GM19025 (cell line): ENCODE data around the gene TRAPPC4.
"Not testable (repeated sequence)": the region's sequence is repeated elsewhere in the genome, so short reads cannot be mapped to it uniquely, and the experiment has no call there.

Experiments used
- ATAC-seq: cut with Tn5 transposase; IDR thresholded peaks from one replicate; pipeline ENCODE4 v1.9.1; 2021; ENCODE audit warnings: mild to moderate bottlenecking, low read depth, moderate library complexity; ENCODE audit not compliant: unreplicated experiment

The TRAPPC4 gene, protein sequence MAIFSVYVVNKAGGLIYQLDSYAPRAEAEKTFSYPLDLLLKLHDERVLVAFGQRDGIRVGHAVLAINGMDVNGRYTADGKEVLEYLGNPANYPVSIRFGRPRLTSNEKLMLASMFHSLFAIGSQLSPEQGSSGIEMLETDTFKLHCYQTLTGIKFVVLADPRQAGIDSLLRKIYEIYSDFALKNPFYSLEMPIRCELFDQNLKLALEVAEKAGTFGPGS

DNA sequence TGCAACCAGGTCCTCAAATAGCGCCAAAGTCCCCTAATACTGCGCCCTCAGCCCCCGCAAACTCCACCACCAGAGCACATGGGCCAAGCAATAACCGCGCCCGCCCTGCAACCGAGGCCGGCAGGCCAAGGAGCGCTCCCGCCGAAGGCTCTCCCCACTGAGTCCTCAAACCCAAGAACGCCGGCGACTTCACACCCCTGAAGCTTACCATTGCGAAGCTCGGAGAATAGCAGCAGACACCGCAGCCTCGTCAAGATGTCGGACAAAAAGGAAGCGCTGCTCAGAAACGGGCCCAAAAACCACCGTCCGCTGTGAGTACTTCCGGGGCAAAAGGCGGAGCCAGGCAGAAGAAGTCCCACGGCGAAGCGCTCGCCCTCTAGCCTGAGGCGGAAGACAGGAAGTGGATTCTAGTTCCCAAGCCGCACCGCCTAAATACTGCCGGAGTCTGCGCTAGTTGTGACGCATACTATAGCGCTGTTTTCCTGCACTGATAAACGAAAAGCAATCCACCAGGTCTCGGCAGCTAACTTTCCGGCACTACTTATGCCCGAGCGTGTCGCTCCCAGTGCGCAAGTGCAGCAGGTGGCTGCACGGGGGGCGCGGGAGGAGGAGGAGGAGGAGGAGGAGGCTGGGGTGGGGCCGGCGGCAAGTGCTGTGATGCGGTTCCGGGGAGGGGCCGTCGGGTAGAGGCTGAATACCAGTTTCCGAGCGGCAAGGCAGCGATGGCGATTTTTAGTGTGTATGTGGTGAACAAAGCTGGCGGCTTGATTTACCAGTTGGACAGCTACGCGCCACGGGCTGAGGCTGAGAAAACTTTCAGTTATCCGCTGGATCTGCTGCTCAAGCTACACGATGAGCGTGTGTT lies at the start of gene TRAPPC4, which contains the start of gene RPS25:
TRAPPC4 (plus strand) TSS at position 693 of the 865 bp plus-strand sequence; CDS start at position 723, 30 bp downstream.
RPS25 (minus strand) TSS at position 270 of the 865 bp plus-strand sequence; CDS start at position 211, 59 bp downstream.
- peak; percentile 86 for ATAC-seq

DNA sequence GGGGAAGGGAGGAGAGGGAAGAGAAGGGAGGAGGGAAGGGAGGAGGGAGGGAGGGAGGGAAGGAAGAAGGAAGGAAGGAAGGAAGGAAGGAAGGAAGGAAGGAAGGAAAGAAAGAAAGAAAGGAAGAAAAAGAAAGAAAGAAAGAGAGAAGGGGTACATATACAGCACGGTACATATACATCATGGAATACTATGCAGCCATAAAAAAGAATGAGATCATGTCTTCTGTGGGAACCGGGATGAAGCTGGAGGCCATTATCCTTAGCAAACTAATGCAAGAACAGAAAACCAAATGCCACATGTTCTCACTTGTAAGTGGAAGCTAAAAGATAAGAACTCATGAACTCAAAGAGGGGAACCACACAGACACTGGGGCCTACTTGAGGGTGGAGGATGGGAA lies 49.1 kb upstream of the TRAPPC4 start:
- ATAC-seq, result not testable (repeated sequence)

DNA sequence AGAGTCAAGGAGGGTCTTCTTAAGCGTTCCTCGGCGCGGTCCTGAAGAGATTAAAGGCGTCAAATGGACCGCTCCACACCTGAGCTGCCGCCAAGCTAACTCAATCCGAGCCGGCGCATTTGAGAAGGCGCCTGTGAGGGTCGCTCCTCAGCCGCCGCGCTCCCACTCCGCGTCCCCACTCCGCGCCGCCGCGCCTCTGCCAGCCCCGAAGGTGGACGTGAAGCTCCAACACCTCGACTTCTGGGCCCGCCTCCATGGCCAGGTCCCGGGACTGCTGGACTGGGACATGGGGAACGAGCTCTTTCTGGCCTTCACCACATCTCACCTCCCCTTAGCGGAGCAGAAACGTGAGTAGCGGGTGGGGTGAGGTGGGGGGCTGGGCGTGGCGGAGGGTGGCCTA lies 46.9 kb upstream of the TRAPPC4 start, which contains the start of gene FOXR1:
FOXR1 (plus strand) TSS at position 116 of the 400 bp plus-strand sequence; CDS start at position 287, 171 bp downstream.
- no peak for ATAC-seq

DNA sequence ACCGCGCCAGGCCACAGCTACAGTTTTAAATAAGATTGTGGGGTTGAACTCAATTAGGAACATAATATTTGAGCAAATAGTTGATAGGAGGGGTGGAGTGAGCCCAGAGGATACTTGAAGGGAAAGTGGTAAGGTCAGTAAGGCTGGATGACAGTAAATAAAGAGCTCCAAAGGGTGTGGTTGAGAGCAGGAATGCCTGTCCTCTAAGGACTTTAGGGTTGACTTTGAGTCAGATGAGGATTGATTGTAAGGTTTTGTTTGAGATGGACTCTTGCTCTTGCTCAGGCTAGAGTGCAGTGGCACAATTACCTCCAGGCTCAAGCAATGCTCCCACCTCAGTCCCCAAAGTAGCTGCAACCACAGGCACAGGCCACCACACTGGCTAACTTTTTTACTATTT lies 44.6 kb upstream of the TRAPPC4 start:
- ATAC-seq, result no peak

DNA sequence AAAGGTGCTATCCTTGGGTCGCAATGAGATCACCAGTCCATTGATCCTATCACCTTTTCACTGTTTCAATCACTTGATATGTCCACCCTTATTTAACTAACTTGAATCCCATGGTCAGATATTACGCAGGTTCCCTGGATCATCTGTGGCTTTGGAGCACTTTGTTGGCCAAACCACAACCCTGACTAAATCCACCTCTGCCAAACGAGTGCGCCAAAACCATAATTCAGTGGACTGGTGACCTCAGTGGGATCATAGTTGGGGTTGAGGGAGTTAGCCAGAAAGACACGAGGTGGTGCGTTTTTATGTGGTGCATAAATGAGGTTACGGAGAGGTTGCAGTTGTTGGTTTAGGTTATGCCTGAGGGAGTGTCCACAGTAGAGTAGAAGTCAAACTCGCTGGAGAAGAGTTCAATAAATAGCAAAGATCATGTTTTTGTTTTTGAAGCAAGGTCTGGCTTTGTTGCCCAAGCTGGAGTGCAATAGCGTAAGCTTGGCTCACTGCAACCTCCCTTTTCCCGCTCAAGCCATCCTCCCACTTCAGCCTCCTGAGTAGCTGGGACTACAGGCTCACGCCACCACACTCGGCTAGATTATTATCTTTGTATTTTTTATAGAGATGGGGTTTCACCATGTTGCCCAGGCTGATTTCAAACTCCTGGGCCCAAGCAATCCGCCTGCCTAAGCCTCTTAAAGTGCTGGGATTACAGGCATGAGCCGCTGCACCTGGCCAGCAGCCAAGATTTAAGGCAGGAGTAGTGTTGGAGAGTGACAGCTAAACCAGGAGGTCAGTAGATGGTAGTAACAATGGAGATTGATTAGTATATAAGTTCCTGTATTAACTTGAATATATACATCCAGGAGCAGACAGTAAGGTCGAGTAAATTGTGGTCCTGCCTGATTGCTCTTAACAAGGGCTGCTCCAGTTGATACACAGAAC lies 42.5 kb upstream of the TRAPPC4 start:
- no peak for ATAC-seq

DNA sequence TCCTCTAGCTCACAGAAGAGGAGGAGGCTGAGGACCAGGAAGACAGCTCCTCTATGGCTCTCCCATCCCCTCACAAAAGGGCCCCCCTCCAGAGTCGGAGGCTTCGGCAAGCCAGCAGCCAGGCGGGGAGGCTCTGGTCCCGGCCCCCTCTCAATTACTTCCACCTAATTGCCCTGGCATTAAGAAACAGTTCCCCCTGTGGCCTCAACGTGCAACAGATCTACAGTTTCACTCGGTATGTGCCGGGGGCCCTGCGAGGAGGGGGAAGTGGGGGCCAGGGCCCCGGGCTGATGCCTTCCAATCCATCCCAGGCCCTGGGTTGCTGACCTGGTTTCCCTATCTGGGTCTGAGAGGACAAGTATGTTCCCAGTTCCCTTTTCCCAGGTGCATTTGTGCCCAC lies 39.1 kb upstream of the TRAPPC4 start:
- ATAC-seq, result no peak

DNA sequence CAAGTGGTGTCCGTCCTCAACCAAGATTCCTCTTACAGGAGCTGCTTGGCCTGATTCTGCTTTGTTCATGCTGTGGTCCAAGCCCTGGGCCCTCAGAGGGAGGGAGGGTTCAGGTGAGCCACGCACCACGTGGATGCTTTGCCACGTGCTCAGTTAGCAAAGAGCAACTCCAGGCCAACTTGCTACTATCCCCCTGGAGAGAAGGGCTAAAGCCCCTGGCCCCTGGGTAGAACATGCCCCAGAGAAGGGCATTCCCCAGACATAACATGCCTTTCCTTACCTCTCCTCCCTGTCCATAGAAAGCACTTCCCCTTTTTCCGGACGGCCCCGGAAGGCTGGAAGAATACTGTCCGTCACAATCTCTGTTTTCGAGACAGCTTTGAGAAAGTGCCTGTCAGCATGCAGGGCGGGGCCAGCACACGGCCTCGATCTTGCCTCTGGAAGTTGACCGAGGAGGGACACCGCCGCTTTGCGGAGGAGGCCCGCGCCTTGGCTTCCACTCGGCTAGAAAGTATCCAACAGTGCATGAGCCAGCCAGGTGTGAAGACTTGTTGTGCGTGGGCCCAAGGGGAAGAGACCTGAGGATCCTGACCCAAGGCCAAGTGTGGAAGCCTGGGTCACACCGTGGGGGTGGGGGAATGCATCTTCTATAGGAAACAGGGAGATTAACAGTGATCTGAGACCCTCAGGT lies 38.2 kb upstream of the TRAPPC4 start:
- ATAC-seq, result no peak

DNA sequence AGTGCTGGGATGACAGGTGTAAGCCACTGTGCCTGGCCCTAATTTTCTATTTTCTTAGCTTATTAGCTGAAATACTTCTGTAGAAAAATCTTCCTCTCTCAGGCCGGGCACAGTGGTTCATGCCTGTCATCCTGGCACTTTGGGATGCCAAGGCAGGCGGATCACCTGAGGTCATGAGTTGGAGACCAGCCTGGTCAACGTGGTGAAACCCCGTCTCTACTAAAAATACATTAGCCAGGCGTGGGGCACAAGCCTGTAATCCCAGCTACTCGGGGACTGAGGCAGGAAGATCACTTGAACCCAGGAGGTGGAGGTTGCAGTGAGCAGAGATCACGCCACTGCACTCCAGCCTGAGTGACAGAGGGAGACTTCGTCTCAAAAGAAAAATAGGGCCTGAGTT lies 34.2 kb upstream of the TRAPPC4 start:
- not testable (repeated sequence) for ATAC-seq

DNA sequence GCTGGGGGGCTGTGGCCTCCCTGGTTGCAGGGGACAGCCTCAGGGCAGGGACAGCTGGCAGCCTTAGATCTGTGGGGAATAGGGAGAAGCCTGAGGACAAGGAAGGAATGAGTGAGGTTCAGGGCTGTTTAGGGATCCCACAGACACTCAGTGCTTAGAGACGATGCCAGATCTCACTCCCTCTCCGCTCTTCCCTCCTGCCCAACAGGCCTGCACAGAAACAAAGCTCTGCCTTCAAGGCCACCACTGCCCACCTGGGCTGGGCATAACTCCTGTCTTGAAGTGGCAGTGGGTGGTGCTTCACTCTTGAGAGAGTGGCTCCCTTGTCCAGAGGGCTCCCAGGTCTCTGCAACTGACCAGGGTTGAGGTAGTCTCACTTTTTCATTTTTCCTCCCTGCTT lies 33.7 kb upstream of the TRAPPC4 start:
- no peak for ATAC-seq

DNA sequence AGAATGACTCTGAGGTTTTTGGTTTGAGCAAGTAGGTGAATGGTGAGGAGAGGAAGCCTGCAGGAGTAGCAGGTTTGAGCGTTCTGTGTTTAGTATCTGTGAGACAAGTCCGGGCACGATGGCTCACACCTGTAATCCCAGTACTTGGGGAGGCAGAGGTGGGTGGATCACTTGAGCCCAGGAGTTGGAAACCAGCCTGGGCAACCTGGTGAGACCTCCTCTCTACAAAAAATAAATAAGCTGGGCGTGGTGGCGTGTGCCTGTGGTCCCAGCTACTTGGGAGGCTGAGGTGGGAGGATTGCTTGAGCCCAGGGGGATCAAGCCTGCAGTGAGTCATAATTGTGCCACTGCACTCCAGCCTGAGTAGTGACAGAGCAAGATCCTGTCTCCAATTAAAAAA lies 30.3 kb upstream of the TRAPPC4 start:
- no peak for ATAC-seq

DNA sequence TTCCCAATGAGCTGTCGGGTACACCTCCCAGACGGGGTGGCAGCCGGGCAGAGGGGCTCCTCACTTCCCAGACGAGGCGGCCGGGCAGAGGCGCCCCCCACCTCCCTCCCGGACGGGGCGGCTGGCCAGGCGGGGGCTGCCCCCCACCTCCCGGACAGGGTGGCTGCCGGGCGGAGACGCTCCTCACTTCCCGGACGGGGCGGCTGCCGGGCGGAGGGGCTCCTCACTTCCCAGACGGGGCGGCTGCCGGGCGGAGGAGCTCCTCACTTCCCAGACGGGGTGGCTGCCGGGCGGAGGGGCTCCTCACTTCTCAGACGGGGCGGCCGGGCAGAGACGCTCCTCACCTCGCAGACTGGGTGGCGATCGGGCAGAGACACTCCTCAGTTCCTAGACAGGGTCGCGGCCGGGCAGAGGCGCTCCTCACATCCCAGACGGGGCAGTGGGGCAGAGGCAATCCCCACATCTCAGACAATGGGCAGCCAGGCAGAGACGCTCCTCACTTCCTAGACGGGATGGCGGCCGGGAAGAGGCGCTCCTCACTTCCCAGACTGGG lies 27.0 kb upstream of the TRAPPC4 start:
- ATAC-seq, result not testable (repeated sequence)

DNA sequence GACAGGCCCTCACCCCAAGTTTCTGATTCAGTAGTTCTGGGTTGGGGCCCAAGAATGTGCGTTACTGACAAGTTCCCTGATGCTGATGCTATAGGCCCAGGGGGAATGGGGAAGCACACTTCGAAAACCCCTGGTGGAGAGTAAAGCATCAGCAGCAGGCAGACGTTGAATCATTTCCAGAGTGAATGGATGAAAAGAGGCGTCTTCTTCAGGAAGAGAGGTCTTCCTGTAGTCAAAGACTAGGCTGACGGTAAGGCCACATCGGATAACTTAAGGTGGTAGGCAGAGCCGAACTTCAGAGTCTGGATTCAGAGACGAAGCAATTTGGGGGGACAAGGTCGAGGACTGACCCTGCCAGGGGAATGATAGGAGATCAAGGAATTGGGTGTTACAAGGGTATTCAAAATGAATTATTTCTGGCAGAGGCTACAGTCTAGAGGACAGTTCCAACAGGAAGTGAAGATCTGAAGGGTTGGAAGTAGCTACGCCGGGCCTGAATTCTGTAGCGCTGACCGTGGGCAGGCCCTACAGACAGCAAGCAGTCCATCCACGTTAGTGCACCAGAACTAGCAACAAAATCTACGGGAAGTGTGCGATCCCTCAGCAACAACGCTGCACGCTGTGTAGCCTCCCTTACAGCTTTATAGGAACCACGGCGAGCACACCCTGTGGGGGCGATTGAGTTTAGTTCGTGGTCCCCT lies 21.5 kb upstream of the TRAPPC4 start:
- ATAC-seq, result peak; percentile 14

DNA sequence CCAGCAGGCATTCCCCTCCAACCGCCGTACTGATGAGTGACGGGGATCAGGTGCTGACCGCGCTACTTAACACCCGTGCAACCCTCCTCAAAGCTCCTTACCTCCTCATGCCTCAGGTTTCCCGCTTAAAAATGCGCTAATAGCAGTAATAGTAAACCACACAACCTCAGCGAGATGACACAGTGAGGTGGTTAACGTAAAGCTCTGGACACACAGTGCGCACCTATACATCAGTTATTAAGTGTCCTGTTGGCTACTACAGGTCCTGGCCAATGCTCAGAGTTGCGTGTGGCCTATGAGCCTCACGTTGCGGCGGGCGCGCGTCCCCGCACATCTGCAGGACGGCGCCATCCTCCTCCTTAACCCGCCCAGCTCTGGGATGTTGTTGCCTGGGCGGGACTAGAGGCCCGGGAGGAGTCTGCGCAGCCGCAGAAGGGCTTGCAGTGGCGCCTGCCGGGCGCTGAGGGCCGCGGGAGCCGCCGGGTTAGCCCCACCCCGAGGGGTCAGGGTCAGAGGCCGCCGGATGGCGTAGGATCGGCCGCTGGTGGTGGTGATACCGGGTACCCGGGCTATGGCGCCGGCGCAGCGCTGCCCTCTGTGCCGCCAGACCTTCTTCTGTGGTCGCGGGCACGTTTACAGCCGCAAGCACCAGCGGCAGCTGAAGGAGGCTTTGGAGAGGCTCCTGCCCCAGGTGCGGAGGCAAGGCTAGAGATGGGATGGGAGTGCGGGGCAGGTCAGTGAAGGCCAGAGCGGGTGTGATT lies 20.8 kb upstream of the TRAPPC4 start, which contains the start of gene CENATAC:
CENATAC (plus strand) TSS at position 512 of the 761 bp plus-strand sequence; CDS start at position 572, 60 bp downstream.
- ATAC-seq, result peak; percentile 91

DNA sequence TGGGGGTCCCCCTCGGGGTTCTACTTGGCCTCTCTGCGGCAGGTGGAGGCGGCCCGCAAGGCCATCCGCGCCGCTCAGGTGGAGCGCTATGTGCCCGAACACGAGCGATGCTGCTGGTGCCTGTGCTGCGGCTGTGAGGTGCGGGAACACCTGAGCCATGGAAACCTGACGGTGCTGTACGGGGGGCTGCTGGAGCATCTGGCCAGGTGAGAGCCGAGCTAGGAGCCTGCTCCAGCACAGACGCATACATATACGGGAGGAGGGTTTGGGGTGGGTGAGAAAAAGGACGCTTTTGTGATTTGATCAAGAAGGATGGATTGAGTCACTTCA lies 20.2 kb upstream of the TRAPPC4 start:
- ATAC-seq, result no peak

DNA sequence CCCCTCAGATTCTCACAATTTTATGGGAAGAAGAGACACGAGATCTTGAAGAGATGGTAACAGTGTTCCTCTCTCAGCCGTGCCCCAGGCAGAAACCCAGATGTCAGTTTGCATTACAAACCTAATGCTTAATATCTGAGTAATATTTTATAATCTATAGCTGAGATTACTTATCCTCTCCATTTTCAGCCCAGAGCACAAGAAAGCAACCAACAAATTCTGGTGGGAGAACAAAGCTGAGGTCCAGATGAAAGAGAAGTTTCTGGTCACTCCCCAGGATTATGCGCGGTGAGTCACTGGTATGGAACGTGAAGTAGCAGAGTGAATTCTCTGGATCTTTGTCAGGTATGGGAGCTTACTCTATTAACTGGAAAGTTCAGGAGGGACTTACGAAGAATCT lies 19.7 kb upstream of the TRAPPC4 start:
- no peak for ATAC-seq

DNA sequence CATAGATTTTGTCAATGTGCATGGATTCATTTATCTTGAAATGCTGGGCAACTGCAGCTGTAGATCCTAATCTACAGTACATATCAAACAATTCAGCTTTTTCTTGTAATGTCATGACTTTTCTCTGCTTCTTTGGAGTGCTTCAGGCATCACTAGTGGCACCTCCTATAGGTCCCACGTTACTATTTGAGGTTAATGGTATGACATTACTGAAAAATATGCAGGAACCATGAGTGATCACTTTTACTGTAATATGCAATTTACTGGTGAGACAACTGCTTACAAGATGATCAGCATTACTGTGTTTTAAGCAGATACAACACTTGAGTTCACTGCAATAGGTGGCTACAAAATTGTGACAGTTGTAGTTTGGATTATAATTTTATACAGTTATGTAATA lies 17.7 kb upstream of the TRAPPC4 start:
- no peak for ATAC-seq

DNA sequence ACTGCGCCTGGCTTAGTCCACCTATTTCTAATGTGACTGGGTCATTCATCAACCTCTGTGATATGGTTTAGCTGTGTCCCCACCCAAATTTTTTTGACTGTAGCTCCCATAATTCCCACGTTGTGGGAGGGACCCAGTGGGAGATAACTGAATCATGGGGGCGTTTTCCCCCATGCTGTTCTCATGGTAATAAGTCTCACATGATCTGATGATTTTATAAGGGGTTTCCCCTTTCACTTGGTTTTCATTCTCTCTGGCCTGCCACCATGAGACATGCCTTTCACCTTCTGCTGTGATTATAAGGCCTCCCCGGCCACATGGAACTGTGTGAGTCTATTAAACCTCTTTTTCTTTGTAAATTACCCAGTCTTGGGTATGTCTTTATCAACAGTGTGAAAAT lies 11.9 kb upstream of the TRAPPC4 start:
- ATAC-seq, result no peak

DNA sequence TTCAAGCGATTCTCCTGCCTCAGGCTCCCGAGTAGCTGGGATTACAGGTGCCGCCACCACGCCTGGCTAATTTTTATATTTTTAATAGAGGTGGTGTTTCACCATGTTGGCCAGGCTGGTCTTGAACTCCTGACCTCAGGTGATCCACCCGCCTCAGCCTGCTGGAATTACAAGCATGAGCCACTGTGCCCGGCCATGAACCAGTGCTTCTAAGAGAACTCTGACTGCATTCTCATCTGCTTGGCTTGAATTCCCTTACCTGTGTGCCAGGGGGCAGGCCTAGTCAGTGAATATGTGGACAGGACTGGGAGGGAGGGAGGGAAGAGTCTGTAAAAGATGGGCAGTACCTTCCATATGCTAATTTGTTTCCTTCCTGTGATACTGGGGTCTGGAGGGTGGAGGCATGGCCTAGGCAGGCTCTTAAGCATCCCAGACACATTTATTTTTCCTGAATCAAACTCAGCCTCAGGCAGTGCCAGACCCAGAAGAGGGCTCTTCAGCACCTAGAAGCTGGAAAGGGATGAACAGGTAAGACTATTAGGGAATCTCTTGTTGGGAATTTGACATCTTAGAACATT lies 7.0 kb upstream of the TRAPPC4 start:
- ATAC-seq, result no peak
